GM21367 (cell line): Measurements from ENCODE around the gene TTC21A.

Source experiments
- ATAC-seq: cut with Tn5 transposase; IDR thresholded peaks from one replicate; pipeline ENCODE4 v1.9.1; 2021; ENCODE audit not compliant: unreplicated experiment

The TTC21A gene

GRCh38 chr3:39137435-39137936 lies 30.0 kb downstream of the TTC21A start:
- no peak for ATAC-seq

- no peak for ATAC-seq
Observed at GRCh38 chr3:39137991-39138803, 30.7 kb downstream of the TTC21A start.

- no peak for ATAC-seq
Observed at GRCh38 chr3:39138804-39139415, 31.4 kb downstream of the TTC21A start.

- ATAC-seq: no peak
Observed at GRCh38 chr3:39139442-39139841, 32.0 kb downstream of the TTC21A start.

GRCh38 chr3:39140341-39140971 lies 33.0 kb downstream of the TTC21A start:
- ATAC-seq: no peak

GRCh38 chr3:39141171-39141995 lies 33.9 kb downstream of the TTC21A start:
- no peak for ATAC-seq

- ATAC-seq: no peak
Observed at GRCh38 chr3:39142067-39142466, 34.6 kb downstream of the TTC21A start.

- no peak for ATAC-seq
Observed at GRCh38 chr3:39143051-39143885, 35.8 kb downstream of the TTC21A start.

- ATAC-seq: no peak
Observed at GRCh38 chr3:39144095-39144747, 36.7 kb downstream of the TTC21A start.

- ATAC-seq: no peak
Observed at GRCh38 chr3:39144748-39145380, 37.4 kb downstream of the TTC21A start.

- no peak for ATAC-seq
Observed at GRCh38 chr3:39146083-39146501, 38.6 kb downstream of the TTC21A start.

- ATAC-seq: no peak
Observed at GRCh38 chr3:39146611-39147591, 39.4 kb downstream of the TTC21A start.

- peak; percentile 20 for ATAC-seq
Observed at GRCh38 chr3:39147711-39148434, 40.4 kb downstream of the TTC21A start.

- no peak for ATAC-seq
Observed at GRCh38 chr3:39148435-39149058, 41.1 kb downstream of the TTC21A start.

- ATAC-seq: no peak
Observed at GRCh38 chr3:39149059-39149455, 41.6 kb downstream of the TTC21A start.

- ATAC-seq: no peak
Observed at GRCh38 chr3:39149498-39150147, 42.1 kb downstream of the TTC21A start.
